ENCODE measurements around the gene PCLO. TPM values are rescaled to one million over a fixed set of nuclear protein-coding genes. Genes with fewer than 3 reads are reported as not detected.

Gene PCLO
- total RNA-seq, 1 experiment from 2014 or later = 3.1 TPM

- H3K4me3 Mint-ChIP-seq = no peak overlapping the region
- no peak overlapping the region for H2BK5ac ChIP-seq (ENCODE audit: insufficient read length, low read length)
- H3K4me1 Mint-ChIP-seq = no peaks in the 10 kb centered on the region
- no peak overlapping the region for H2BK120ac ChIP-seq (ENCODE audit: low read depth, low read length, poor library complexity, severe bottlenecking)
- no peaks in the 10 kb centered on the region for H4K20me1 ChIP-seq (ENCODE audit: control insufficient read depth, insufficient read depth, insufficient read length)
- H3K9ac ChIP-seq (ENCODE audit: extremely low read depth, insufficient read length, low read length) = no peak overlapping the region
- H4K91ac ChIP-seq (ENCODE audit: insufficient read length, low read depth, low read length) = no peak overlapping the region
- H2BK15ac ChIP-seq (ENCODE audit: low read depth, low read length) = no peak overlapping the region
- H3K18ac ChIP-seq (ENCODE audit: insufficient read length, low read depth, low read length) = no peak overlapping the region
- no peak overlapping the region for H2BK20ac ChIP-seq (ENCODE audit: low read depth, low read length, poor library complexity, severe bottlenecking)
- H3K23me2 ChIP-seq (ENCODE audit: insufficient read length, low read depth, low read length, poor library complexity, severe bottlenecking) = no peaks in the 10 kb centered on the region
- H2BK12ac ChIP-seq (ENCODE audit: insufficient read length, low read depth, low read length) = no peak overlapping the region
- H2AK5ac ChIP-seq (ENCODE audit: insufficient read length, low read length) = no peak overlapping the region
- H3K4me2 ChIP-seq (ENCODE audit: insufficient read depth, insufficient read length, low read length) = no peak overlapping the region
- H3K27me3 ChIP-seq (ENCODE audit: insufficient read depth, low read length) = no peaks in the 10 kb centered on the region
- no peak for TF ChIP-seq CTCF (conservative IDR thresholded peaks at IDR 0.05)
- H4K8ac ChIP-seq (replicated peaks; ENCODE audit: insufficient read length, low read depth, low read length) = no peak overlapping the region
- no peak overlapping the region for H3K56ac ChIP-seq (ENCODE audit: insufficient read length, low read depth, low read length)
- H4K5ac ChIP-seq (ENCODE audit: insufficient read length, low read depth, low read length) = no peak overlapping the region
- no peaks in the 10 kb centered on the region for H3K27me3 Mint-ChIP-seq (ENCODE audit: low read depth)
- H3K9me3 ChIP-seq (ENCODE audit: control insufficient read depth, low read depth, low read length) = no peaks in the 10 kb centered on the region
- H3K4ac ChIP-seq (ENCODE audit: low read depth, low read length) = no peak overlapping the region
- H3T11ph ChIP-seq (ENCODE audit: low read length) = no peak overlapping the region
- no peak overlapping the region for H3K27ac ChIP-seq (ENCODE audit: insufficient read length, low read depth, low read length)
- H3K4me1 ChIP-seq (ENCODE audit: insufficient read depth, low read length) = no peaks in the 10 kb centered on the region
- no CpG with 5 or more reads among the region's 1 CpG for WGBS (ENCODE audit: extremely low coverage, insufficient read length, low lambda C conversion rate)
- no peaks in the 10 kb centered on the region for H3K36me3 Mint-ChIP-seq (ENCODE audit: insufficient read depth in 1 of 3, low read depth in 3 of 3)
- H3K23ac ChIP-seq (ENCODE audit: insufficient read length, low read depth, low read length) = no peak overlapping the region
- H2AFZ ChIP-seq (ENCODE audit: low read length) = no peak overlapping the region
- H3K79me2 ChIP-seq (ENCODE audit: insufficient read depth, low read length) = no peaks in the 10 kb centered on the region
- DNase-seq = no peak
- H3K27ac Mint-ChIP-seq = no peak overlapping the region
- H3K14ac ChIP-seq (ENCODE audit: insufficient read depth, low read length) = no peak overlapping the region
- H3K79me1 ChIP-seq (ENCODE audit: insufficient read depth, low read depth, low read length, poor library complexity, severe bottlenecking) = no peaks in the 10 kb centered on the region
- no peaks in the 10 kb centered on the region for H3K9me3 Mint-ChIP-seq
Measured at GRCh38 chr7:82972135-82972534, 190.5 kb downstream of the PCLO start.
